H9 (cell line): ENCODE data around the gene RABGAP1L. TPM values are rescaled to one million over a fixed set of nuclear protein-coding genes. Genes with fewer than 3 reads are reported as not detected.
"Not testable (repeated sequence)": the region's sequence is repeated elsewhere in the genome, so short reads cannot be mapped to it uniquely, and the experiment has no call there.

Source experiments
- DNase-seq: peaks from one replicate; pipeline ENCODE4 v3.0.0-alpha.2; 2017
- H2AFZ ChIP-seq: one replicate; pipeline ENCODE4 v1.6.1; 2013; ENCODE audit warnings: mild to moderate bottlenecking, low read length, control low read depth, moderate library complexity
- H2AK5ac ChIP-seq: 2 replicates; pipeline ENCODE4 v1.6.1; 2013; ENCODE audit warnings: low read length, control low read depth, mixed read lengths; ENCODE audit not compliant: insufficient read length
- H2BK120ac ChIP-seq: one replicate; pipeline ENCODE4 v1.6.1; 2013; ENCODE audit warnings: low read depth, mild to moderate bottlenecking, low read length, control low read depth, inconsistent platforms; ENCODE audit not compliant: poor library complexity, severe bottlenecking
- H2BK12ac ChIP-seq: 2 replicates; pipeline ENCODE4 v1.6.1; 2013; ENCODE audit warnings: low read length, control low read depth, mixed read lengths, low read depth; ENCODE audit not compliant: insufficient read length
- H2BK15ac ChIP-seq: 2 replicates; pipeline ENCODE4 v1.6.1; 2013; ENCODE audit warnings: low read depth, low read length, control low read depth
- H2BK20ac ChIP-seq: one replicate; pipeline ENCODE4 v1.6.1; 2013; ENCODE audit warnings: low read depth, mild to moderate bottlenecking, low read length, control low read depth, inconsistent platforms; ENCODE audit not compliant: poor library complexity, severe bottlenecking
- H2BK5ac ChIP-seq: 2 replicates; pipeline ENCODE4 v1.6.1; 2013; ENCODE audit warnings: low read length, control low read depth, mixed read lengths; ENCODE audit not compliant: insufficient read length
- H3K14ac ChIP-seq: 2 replicates; pipeline ENCODE4 v1.6.1; 2013; ENCODE audit warnings: low read length, control low read depth; ENCODE audit not compliant: insufficient read depth
- H3K18ac ChIP-seq: 2 replicates; pipeline ENCODE4 v1.6.1; 2013; ENCODE audit warnings: low read depth, mild to moderate bottlenecking, mixed read lengths, low read length, control low read depth; ENCODE audit not compliant: insufficient read length
- H3K23ac ChIP-seq: 2 replicates; pipeline ENCODE4 v1.6.1; 2013; ENCODE audit warnings: low read length, control low read depth, mixed read lengths, low read depth; ENCODE audit not compliant: insufficient read length
- H3K23me2 ChIP-seq: 2 replicates; pipeline ENCODE4 v1.6.1; 2013; ENCODE audit warnings: low read depth, mild to moderate bottlenecking, mixed read lengths, low read length, control low read depth; ENCODE audit not compliant: insufficient read length, poor library complexity, severe bottlenecking
- H3K27ac ChIP-seq: 2 replicates; pipeline ENCODE4 v1.5.1; 2013; ENCODE audit warnings: low read length, control low read depth, mixed read lengths, low read depth; ENCODE audit not compliant: insufficient read length
- H3K27me3 ChIP-seq: 2 replicates; pipeline ENCODE4 v1.6.1; 2013; ENCODE audit warnings: low read length, control low read depth, inconsistent platforms; ENCODE audit not compliant: insufficient read depth
- H3K4ac ChIP-seq: 2 replicates; pipeline ENCODE4 v1.6.1; 2013; ENCODE audit warnings: low read depth, mild to moderate bottlenecking, control low read depth, inconsistent platforms, low read length, moderate library complexity
- H3K4me1 ChIP-seq: 2 replicates; pipeline ENCODE4 v1.6.1; 2013; ENCODE audit warnings: low read length, control low read depth, inconsistent platforms; ENCODE audit not compliant: insufficient read depth
- H3K4me2 ChIP-seq: 2 replicates; pipeline ENCODE4 v1.6.1; 2013; ENCODE audit warnings: low read length, control low read depth, mixed read lengths; ENCODE audit not compliant: insufficient read length, insufficient read depth
- H3K56ac ChIP-seq: 2 replicates; pipeline ENCODE4 v1.6.1; 2013; ENCODE audit warnings: low read depth, mild to moderate bottlenecking, mixed read lengths, low read length, control low read depth; ENCODE audit not compliant: insufficient read length
- H3K79me1 ChIP-seq: 2 replicates; pipeline ENCODE4 v1.6.1; 2013; ENCODE audit warnings: low read depth, mild to moderate bottlenecking, moderate library complexity, low read length, control low read depth, inconsistent platforms; ENCODE audit not compliant: insufficient read depth, poor library complexity, severe bottlenecking
- H3K79me2 ChIP-seq: 2 replicates; pipeline ENCODE4 v1.6.1; 2013; ENCODE audit warnings: low read length, control low read depth, inconsistent platforms; ENCODE audit not compliant: insufficient read depth
- H3K9ac ChIP-seq: 2 replicates; pipeline ENCODE4 v1.6.1; 2013; ENCODE audit warnings: low read length, control low read depth, mixed read lengths; ENCODE audit not compliant: insufficient read length; ENCODE audit errors: extremely low read depth
- H3K9me3 ChIP-seq: one replicate; pipeline ENCODE4 v1.6.1; 2013; ENCODE audit warnings: low read depth, low read length, inconsistent platforms; ENCODE audit not compliant: control insufficient read depth
- H3T11ph ChIP-seq: one replicate; pipeline ENCODE4 v1.6.1; 2013; ENCODE audit warnings: mild to moderate bottlenecking, low read length, control low read depth, inconsistent platforms
- H4K20me1 ChIP-seq: one replicate; pipeline ENCODE4 v1.6.1; 2013; ENCODE audit not compliant: control insufficient read depth, insufficient read length, insufficient read depth
- H4K5ac ChIP-seq: 2 replicates; pipeline ENCODE4 v1.6.1; 2013; ENCODE audit warnings: low read depth, mild to moderate bottlenecking, mixed read lengths, low read length, control low read depth; ENCODE audit not compliant: insufficient read length
- H4K8ac ChIP-seq: replicated peaks from 2 replicates; pipeline ENCODE4 v1.6.1; 2013; ENCODE audit warnings: low read length, control low read depth, mixed read lengths, low read depth; ENCODE audit not compliant: insufficient read length
- H4K91ac ChIP-seq: 2 replicates; pipeline ENCODE4 v1.6.1; 2013; ENCODE audit warnings: low read depth, mild to moderate bottlenecking, moderate library complexity, mixed read lengths, low read length, control low read depth; ENCODE audit not compliant: insufficient read length
- H3K27ac Mint-ChIP-seq, 3 experiments: 2 replicates in 2 of 3; 3 replicates in 1 of 3; pipeline ENCODE4 v1.8.0; 2020 to 2021; ENCODE audit warnings: mixed read lengths in 3 of 3, mild to moderate bottlenecking in 1 of 3, moderate library complexity in 1 of 3
- H3K27me3 Mint-ChIP-seq: 2 replicates; pipeline ENCODE4 v1.8.0; 2021; ENCODE audit warnings: low read depth, mild to moderate bottlenecking, moderate library complexity, mixed read lengths
- H3K36me3 Mint-ChIP-seq, 3 experiments: 2 replicates in 2 of 3; 3 replicates in 1 of 3; pipeline ENCODE4 v1.8.0; 2020 to 2021; ENCODE audit warnings: low read depth in 3 of 3, mixed read lengths in 3 of 3; ENCODE audit not compliant: insufficient read depth in 1 of 3
- H3K4me1 Mint-ChIP-seq, 2 experiments: 2 replicates each; pipeline ENCODE4 v1.8.0; 2020; ENCODE audit warnings: mixed read lengths in 2 of 2
- H3K4me3 Mint-ChIP-seq, 2 experiments: 2 replicates in 1 of 2; 3 replicates in 1 of 2; pipeline ENCODE4 v1.8.0; 2020 to 2021; ENCODE audit warnings: mild to moderate bottlenecking in 2 of 2, mixed read lengths in 2 of 2, moderate library complexity in 1 of 2
- H3K9me3 Mint-ChIP-seq, 2 experiments: 2 replicates in 1 of 2; 3 replicates in 1 of 2; pipeline ENCODE4 v1.8.0; 2020; ENCODE audit warnings: mild to moderate bottlenecking in 2 of 2, mixed read lengths in 2 of 2, moderate library complexity in 1 of 2
- CTCF ChIP-seq: fragments of 200-600 bp; sonication (generic); conservative IDR thresholded peaks from 3 replicates; pipeline ENCODE4 v1.8.0; 2021; ENCODE audit warnings: antibody characterized with exemption, mild to moderate bottlenecking
- WGBS: extraction: QIAGEN DNeasy Blood & Tissue Kit; methylation state at CpG from one replicate; pipeline ENCODE4 v1.1.7; 2013; ENCODE audit warnings: missing lambda C conversion rate, low lambda C conversion rate, mixed read lengths; ENCODE audit not compliant: insufficient read length; ENCODE audit errors: extremely low coverage; 5-methylcytosine and 5-hydroxymethylcytosine counted together
- total RNA-seq: library from RNA; stranded (reverse); gene quantifications from 2 replicates; pipeline ENCODE4 v1.2.1, GENCODE V29; 2021

RABGAP1L gene
- total RNA-seq, 1 experiment from 2014 or later, result 147 TPM

DNA sequence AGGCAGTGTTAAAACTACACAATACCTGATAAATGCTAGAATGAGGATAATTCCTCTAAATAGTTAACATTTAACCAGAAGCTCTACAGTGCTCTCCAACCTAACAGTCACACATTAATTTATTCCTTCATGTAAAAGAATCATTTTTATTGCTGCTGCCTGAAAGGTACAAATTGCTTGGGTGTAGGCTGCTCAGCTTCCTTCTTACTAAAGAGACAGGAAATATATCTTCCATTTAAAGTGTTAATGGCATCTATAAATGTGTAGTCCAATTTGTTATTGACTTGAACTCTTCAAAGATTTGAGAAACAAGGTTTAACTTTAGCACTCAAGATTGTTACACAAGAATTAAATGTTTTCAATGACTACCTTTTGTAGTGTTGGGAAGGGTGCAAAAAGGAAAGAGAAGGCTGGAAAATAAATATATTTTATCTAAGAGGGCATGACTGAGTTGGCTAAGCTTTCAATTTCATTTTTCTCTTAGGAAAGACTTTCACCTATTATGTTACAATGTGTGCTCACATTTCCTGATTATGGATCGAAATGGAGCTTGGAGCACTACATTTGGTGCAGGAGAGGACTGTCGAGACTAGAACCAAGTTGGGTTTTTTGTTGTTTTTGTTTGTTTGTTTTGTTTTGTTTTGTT, 734.9 kb downstream of the RABGAP1L start:
- Histone ChIP-seq H2AK5ac (no peak overlapping the region), H2BK120ac (no peak overlapping the region), H3K23ac (no peak overlapping the region), H3T11ph (no peak overlapping the region), H3K27me3 (no peaks in the 10 kb centered on the region), H4K8ac (no peak overlapping the region), H3K79me1 (peaks cover 12% of the 10 kb centered on the region), H3K9ac (no peak overlapping the region), H3K14ac (no peak overlapping the region), H2BK20ac (no peak overlapping the region), H3K4ac (no peak overlapping the region), H4K20me1 (no peaks in the 10 kb centered on the region), H3K56ac (no peak overlapping the region), H3K9me3 (no peaks in the 10 kb centered on the region), H2AFZ (no peak overlapping the region), H4K91ac (no peak overlapping the region), H2BK15ac (no peak overlapping the region), H3K18ac (no peak overlapping the region), H3K4me2 (no peak overlapping the region), H3K4me1 (no peaks in the 10 kb centered on the region), H4K5ac (no peak overlapping the region), H3K27ac (no peak overlapping the region), H3K79me2 (peaks cover 28% of the 10 kb centered on the region; the same call in 1 of the 2 replicates), H2BK12ac (no peak overlapping the region), H2BK5ac (no peak overlapping the region), H3K23me2 (no peaks in the 10 kb centered on the region)
- peaks cover 10 to 15% of the 10 kb centered on the region in 2 experiments for H3K4me1 Mint-ChIP-seq
- no peak for DNase-seq
- peaks cover 7 to 8% of the 10 kb centered on the region in 2 experiments; a peak in 3 of 5 replicates for H3K9me3 Mint-ChIP-seq
- WGBS, result no CpG with 5 or more reads among the region's 2 CpGs
- no peak for TF ChIP-seq CTCF
- no peak overlapping the region for H3K4me3 Mint-ChIP-seq
- peak overlapping the region in 2 of 3 experiments; percentile 32 to 76; a peak in 2 of 7 replicates for H3K27ac Mint-ChIP-seq
- peaks cover 48 to 85% (median 82%) of the 10 kb centered on the region in 3 experiments for H3K36me3 Mint-ChIP-seq
- H3K27me3 Mint-ChIP-seq, result no peaks in the 10 kb centered on the region

DNA sequence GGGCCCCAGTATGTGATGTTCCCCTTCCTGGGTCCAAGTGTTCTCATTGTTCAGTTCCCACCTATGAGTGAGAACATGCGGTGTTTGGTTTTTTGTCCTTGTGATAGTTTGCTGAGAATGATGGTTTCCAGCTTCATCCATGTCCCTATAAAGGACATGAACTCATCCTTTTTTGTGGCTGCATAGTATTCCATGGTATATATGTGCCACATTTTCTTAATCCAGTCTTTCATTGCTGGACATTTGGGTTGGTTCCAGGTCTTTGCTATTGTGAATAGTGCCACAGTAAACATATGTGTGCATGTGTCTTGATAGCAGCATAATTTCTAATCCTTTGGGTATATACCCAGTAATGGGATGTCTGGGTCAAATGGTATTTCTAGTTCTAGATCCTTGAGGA, 736.3 kb downstream of the RABGAP1L start:
- H3K27me3 ChIP-seq, H3K27ac ChIP-seq, H4K8ac ChIP-seq, H3K23ac ChIP-seq, H3K9ac ChIP-seq, H2BK15ac ChIP-seq, DNase-seq, H3K18ac ChIP-seq, H3K4me3 Mint-ChIP-seq, H2AK5ac ChIP-seq, H3K4me2 ChIP-seq, H4K91ac ChIP-seq, H3K27me3 Mint-ChIP-seq, H2AFZ ChIP-seq, H4K20me1 ChIP-seq, H3T11ph ChIP-seq, H3K23me2 ChIP-seq, H3K79me1 ChIP-seq, H3K27ac Mint-ChIP-seq, H3K4ac ChIP-seq, H3K4me1 ChIP-seq, H3K14ac ChIP-seq, H3K56ac ChIP-seq, H2BK5ac ChIP-seq, H2BK20ac ChIP-seq, H2BK12ac ChIP-seq, H2BK120ac ChIP-seq, H4K5ac ChIP-seq, H3K9me3 ChIP-seq: not testable (repeated sequence)
- no CpG with 5 or more reads among the region's 1 CpG for WGBS
- Mint-ChIP-seq H3K4me1 (peaks cover 21 to 27% of the 10 kb centered on the region in 2 experiments), H3K36me3 (peaks cover 58 to 83% (median 82%) of the 10 kb centered on the region in 3 experiments), H3K9me3 (peaks cover 8 to 12% of the 10 kb centered on the region in 2 experiments; a peak in 4 of 5 replicates)
- peaks cover 21% of the 10 kb centered on the region; the same call in 1 of the 2 replicates for H3K79me2 ChIP-seq
